Spleen (tissue), 11 donors: ENCODE results near the gene CIDEA. TPM values are rescaled to one million over a fixed set of nuclear protein-coding genes. Genes with fewer than 3 reads are reported as not detected.

Experiments used
- DNase-seq: peaks from one replicate; pipeline ENCODE4 v3.0.0-alpha.2; 2020
- H3K27ac ChIP-seq, 8 donors: fragments of 200-600 bp; sonication (generic) in 7 of 8; 1 replicate in 4 of 8; 2 replicates in 4 of 8; pipeline versions ENCODE4 v1.5.0 to v1.8.0; 2016 to 2021; ENCODE audit warnings: inconsistent platforms in 4 of 8, mild to moderate bottlenecking in 4 of 8, moderate library complexity in 1 of 8
- H3K27me3 ChIP-seq, 7 donors: fragments of 200-600 bp; sonication (generic) in 6 of 7; replicated peaks in 1 of 7; 1 replicate in 4 of 7; 2 replicates in 3 of 7; pipeline versions ENCODE4 v1.5.0 to v1.8.0; 2016 to 2021; ENCODE audit warnings: inconsistent platforms in 3 of 7, mild to moderate bottlenecking in 1 of 7
- H3K36me3 ChIP-seq, 6 donors: fragments of 200-600 bp; sonication (generic) in 5 of 6; 1 replicate in 4 of 6; 2 replicates in 2 of 6; pipeline versions ENCODE4 v1.5.0 to v1.8.0; 2016 to 2021; ENCODE audit warnings: inconsistent platforms in 2 of 6
- H3K4me1 ChIP-seq, 6 donors: fragments of 200-600 bp; sonication (generic) in 5 of 6; 1 replicate in 3 of 6; 2 replicates in 3 of 6; pipeline versions ENCODE4 v1.5.0 to v1.8.0; 2016 to 2021; ENCODE audit warnings: inconsistent platforms in 3 of 6
- H3K4me3 ChIP-seq, 8 donors: fragments of 200-600 bp; sonication (generic) in 7 of 8; 1 replicate in 4 of 8; 2 replicates in 4 of 8; pipeline versions ENCODE4 v1.5.0 to v1.8.0; 2016 to 2021; ENCODE audit warnings: inconsistent platforms in 4 of 8, mild to moderate bottlenecking in 4 of 8, moderate library complexity in 2 of 8
- H3K9me3 ChIP-seq, 8 donors: fragments of 200-600 bp; sonication (generic) in 7 of 8; 1 replicate in 4 of 8; 2 replicates in 4 of 8; pipeline versions ENCODE4 v1.5.0 to v1.8.0; 2016 to 2021; ENCODE audit warnings: inconsistent platforms in 4 of 8
- POLR2A ChIP-seq, 3 donors: fragments of 450-650 bp; IDR thresholded peaks; one replicate each; pipeline ENCODE4 v1.5.1; 2017; ENCODE audit warnings: antibody characterized with exemption in 3 of 3, mild to moderate bottlenecking in 1 of 3
- POLR2AphosphoS5 ChIP-seq, 3 donors: sonication (generic); formaldehyde crosslinking; IDR thresholded peaks; one replicate each; pipeline ENCODE4 v1.5.1; 2017; ENCODE audit warnings: antibody characterized with exemption in 3 of 3
- WGBS, 5 donors: extraction: QIAGEN DNeasy Blood & Tissue Kit in 3 of 5; methylation state at CpG; one replicate each; pipeline versions ENCODE4 v1.1.5 to v1.1.7; 2013 to 2018; 5-methylcytosine and 5-hydroxymethylcytosine counted together
- intact Hi-C: fragments of 100-400 bp; cut with DNase I; formaldehyde crosslinking; loops from one replicate; pipeline ENCODE4 v1.15.0; 2023; ENCODE audit warnings: low total_unique reads
- polyA plus RNA-seq, 3 donors: library from polyadenylated mRNA; stranded (reverse); fragments of 200-250 nt; gene quantifications; one replicate each; pipeline ENCODE4 v1.2.1, GENCODE V29; 2013
- total RNA-seq, 7 donors: library from RNA; depleted of rRNA in 3 of 7; stranded (reverse); fragments of >200 nt in 3 of 7; fragmentation: NEBNext Ultra II Directional in 4 of 7; extraction: Animal tissue kit (Norgen Biotek cat#: 25700) in 4 of 7; gene quantifications; one replicate each; pipeline versions ENCODE4 v1.1.0 to v1.2.1, GENCODE V29; 2016 to 2021
- TF ChIP-seq, protein P1 (sequence below), 11 experiments: fragments of 200-600 bp in 7 of 11; fragments of 450-650 bp in 4 of 11; sonication (generic) in 4 of 11; IDR thresholded peaks in 8 of 11; conservative IDR thresholded peaks in 3 of 11; 1 replicate in 7 of 11; 2 replicates in 4 of 11; pipeline versions ENCODE4 v1.4.0 to v1.8.0; 2016 to 2021; ENCODE audit warnings: antibody characterized with exemption in 11 of 11, inconsistent platforms in 4 of 11, mild to moderate bottlenecking in 1 of 11
- donor health status: healthy with polysubstance abuse.
- donor health status: DM: no; HTN: no; CAD: no; lungs with moderate emphysema.
- donor health status: DM: no; HTN: no; CAD: no.
- donor health status: Bipolar disorder and iron deficiency.
- donor health status: healthy.
- donor health status: DM: no; HTN: no; CAD: no.
- donor health status: DM: yes; HTN: yes; CAD: no.

CIDEA gene
- total and polyA plus RNA-seq, 10 donors, result not detected

DNA sequence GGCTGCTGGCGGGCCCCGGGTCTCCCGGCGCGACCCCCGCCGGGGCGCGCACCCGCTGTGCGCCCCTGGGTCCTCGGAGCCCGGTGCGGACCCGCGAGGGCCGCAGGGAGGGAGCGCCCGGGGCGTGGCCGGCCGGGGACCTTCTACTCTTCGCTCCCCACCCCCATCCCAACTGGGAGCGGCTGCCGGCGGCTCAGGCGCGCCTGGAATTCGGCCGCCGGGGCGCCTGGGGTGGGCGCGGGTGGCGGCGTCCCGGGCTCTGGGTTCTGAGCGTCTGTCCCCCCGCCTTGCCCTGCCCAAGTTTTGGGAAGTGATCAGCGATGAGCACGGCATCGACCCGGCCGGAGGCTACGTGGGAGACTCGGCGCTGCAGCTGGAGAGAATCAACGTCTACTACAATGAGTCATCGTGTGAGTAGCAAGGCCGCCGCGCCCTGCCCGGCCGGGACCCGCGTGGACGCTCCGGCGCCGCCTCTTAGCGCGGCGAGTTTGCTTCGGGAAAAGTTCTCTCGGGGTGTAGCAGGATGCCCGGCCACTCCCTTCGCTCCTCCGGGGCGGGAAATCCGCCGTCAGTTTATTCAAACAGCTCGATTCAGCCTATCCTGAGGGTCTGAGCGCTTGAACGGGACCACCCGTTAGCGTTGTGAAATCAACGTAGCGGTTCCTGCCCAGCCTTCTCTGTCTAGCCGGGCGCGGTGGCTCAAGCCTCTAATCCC is 54.4 kb downstream of the CIDEA start:
- TF ChIP-seq, protein P1, sequence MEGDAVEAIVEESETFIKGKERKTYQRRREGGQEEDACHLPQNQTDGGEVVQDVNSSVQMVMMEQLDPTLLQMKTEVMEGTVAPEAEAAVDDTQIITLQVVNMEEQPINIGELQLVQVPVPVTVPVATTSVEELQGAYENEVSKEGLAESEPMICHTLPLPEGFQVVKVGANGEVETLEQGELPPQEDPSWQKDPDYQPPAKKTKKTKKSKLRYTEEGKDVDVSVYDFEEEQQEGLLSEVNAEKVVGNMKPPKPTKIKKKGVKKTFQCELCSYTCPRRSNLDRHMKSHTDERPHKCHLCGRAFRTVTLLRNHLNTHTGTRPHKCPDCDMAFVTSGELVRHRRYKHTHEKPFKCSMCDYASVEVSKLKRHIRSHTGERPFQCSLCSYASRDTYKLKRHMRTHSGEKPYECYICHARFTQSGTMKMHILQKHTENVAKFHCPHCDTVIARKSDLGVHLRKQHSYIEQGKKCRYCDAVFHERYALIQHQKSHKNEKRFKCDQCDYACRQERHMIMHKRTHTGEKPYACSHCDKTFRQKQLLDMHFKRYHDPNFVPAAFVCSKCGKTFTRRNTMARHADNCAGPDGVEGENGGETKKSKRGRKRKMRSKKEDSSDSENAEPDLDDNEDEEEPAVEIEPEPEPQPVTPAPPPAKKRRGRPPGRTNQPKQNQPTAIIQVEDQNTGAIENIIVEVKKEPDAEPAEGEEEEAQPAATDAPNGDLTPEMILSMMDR (IDR thresholded peaks at IDR 0.05 in 8 of 11, conservative IDR thresholded peaks at IDR 0.05 in 3 of 11), result no peak
- TF ChIP-seq POLR2A (IDR thresholded peaks at IDR 0.05), result peak in 1 of 3 donors; percentile 9
- peak; percentile 76 to 87 (median 81) for TF ChIP-seq POLR2AphosphoS5 (IDR thresholded peaks at IDR 0.05)
- H3K27me3 ChIP-seq, result peaks cover 0 to 59% (median 7%) of the 10 kb centered on the region in 7 donors
- H3K36me3 ChIP-seq, result peaks cover 0 to 27% (median 3%) of the 10 kb centered on the region in 6 donors
- H3K9me3 ChIP-seq, result peaks cover 4 to 20% (median 17%) of the 10 kb centered on the region in 8 donors
- peaks cover 3 to 48% (median 28%) of the 10 kb centered on the region in 6 donors for H3K4me1 ChIP-seq
- intact Hi-C loops, result no loop called here
- DNase-seq, result peak; percentile 87
- H3K4me3 ChIP-seq, result peak overlapping the region; percentile 37 to 83 (median 58)
- WGBS, 5 donors, result 1 to 5% (median 1%) methylated on average over 31 to 81 of the region's 81 CpGs
- peak overlapping the region; percentile 70 to 93 (median 88) for H3K27ac ChIP-seq

DNA sequence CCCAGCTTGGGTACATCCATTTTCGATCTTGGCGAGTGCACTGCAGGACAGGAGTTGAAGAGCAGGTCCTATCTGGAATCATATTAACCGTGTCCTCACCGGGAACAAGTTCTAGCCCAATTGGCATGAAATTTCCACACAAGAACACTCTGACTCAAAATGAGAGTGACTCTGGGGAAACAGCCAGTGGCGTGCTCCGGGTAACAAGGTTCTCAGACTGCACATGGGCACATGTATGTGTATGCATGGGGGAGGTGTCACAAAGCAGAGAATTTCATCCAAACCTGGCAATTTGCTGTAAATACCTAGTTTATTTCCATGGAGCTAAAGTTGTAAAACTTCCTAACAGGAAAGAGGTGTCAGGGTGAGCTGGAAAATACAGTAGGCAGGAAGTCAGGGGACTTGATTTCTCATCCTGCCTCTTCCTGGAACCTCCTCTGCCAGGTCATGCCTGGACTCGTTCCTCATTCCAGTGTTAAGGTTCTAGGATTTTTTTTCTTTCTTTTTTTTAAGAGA is 55.6 kb downstream of the CIDEA start:
- Histone ChIP-seq H3K27ac (peak overlapping the region in 3 of 8 donors; percentile 24 to 93 (median 89)), H3K36me3 (peaks cover 0 to 32% (median 3%) of the 10 kb centered on the region in 6 donors), H3K4me1 (peaks cover 3 to 54% (median 31%) of the 10 kb centered on the region in 6 donors), H3K27me3 (peaks cover 0 to 55% (median 7%) of the 10 kb centered on the region in 7 donors), H3K4me3 (peak overlapping the region in 5 of 8 donors; percentile 58 to 83 (median 62)), H3K9me3 (peaks cover 4 to 20% (median 17%) of the 10 kb centered on the region in 8 donors)
- 40 to 68% (median 58%) methylated on average over 7 of the region's 7 CpGs for WGBS, 5 donors
- intact Hi-C loops, result no loop called here
- DNase-seq, result no peak
- TF ChIP-seq POLR2A (IDR thresholded peaks at IDR 0.05) (no peak), POLR2AphosphoS5 (IDR thresholded peaks at IDR 0.05) (no peak)
- TF ChIP-seq, protein P1 (IDR thresholded peaks at IDR 0.05 in 8 of 11, conservative IDR thresholded peaks at IDR 0.05 in 3 of 11), result no peak

DNA sequence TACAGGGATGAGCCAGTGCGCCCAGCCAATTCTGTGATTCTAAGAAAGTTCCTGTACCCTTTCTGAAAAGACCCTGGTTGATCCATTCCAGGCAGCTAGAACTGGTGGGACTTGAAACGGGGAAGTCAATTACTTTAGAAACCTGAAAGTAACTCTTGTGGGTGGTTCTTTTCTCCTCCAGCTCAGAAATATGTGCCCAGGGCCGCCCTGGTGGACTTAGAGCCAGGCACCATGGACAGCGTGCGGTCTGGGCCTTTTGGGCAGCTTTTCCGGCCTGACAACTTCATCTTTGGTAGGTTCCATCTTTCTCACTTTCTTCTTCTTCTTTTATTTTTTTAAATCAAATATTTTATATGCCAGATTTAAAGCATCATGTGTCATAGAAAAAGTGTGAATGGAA is 56.6 kb downstream of the CIDEA start:
- peaks cover 0 to 32% (median 3%) of the 10 kb centered on the region in 6 donors for H3K36me3 ChIP-seq
- peaks cover 4 to 20% (median 17%) of the 10 kb centered on the region in 8 donors for H3K9me3 ChIP-seq
- peaks cover 9 to 65% (median 40%) of the 10 kb centered on the region in 6 donors for H3K4me1 ChIP-seq
- H3K27me3 ChIP-seq, result peaks cover 0 to 45% (median 7%) of the 10 kb centered on the region in 7 donors
- DNase-seq, result no peak
- WGBS, 5 donors, result 90 to 96% (median 95%) methylated on average over 6 of the region's 6 CpGs
- TF ChIP-seq POLR2AphosphoS5 (IDR thresholded peaks at IDR 0.05), result no peak
- TF ChIP-seq, protein P1 (IDR thresholded peaks at IDR 0.05 in 8 of 11, conservative IDR thresholded peaks at IDR 0.05 in 3 of 11), result no peak
- no peak for TF ChIP-seq POLR2A (IDR thresholded peaks at IDR 0.05)
- H3K4me3 ChIP-seq, result no peak overlapping the region
- intact Hi-C loops, result no loop called here
- no peak overlapping the region for H3K27ac ChIP-seq

DNA sequence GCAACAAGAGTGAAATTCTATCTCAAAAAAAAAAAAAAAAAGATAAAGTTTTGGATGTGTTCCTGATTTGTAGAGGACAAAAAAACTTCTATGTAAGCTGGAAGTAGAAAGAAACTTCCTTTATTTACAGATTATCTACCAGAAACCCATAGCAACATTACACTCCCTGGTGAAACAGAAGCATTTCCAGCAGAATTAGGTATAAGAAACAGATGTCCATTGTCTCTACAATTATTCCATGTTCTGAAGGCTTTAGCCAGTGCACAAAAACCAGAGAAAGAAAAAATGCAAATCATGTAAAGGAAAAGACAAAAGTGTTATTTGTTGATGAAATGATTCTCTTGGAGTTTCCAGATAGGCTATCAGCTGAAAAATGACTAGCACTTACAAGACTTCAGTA is 58.8 kb downstream of the CIDEA start:
- DNase-seq, result no peak
- intact Hi-C loops, result no loop called here
- peaks cover 0 to 32% (median 3%) of the 10 kb centered on the region in 6 donors for H3K36me3 ChIP-seq
- H3K4me1 ChIP-seq, result peaks cover 12 to 60% (median 40%) of the 10 kb centered on the region in 6 donors
- no peak overlapping the region for H3K27ac ChIP-seq
- H3K4me3 ChIP-seq, result no peak overlapping the region
- peaks cover 4 to 20% (median 17%) of the 10 kb centered on the region in 8 donors for H3K9me3 ChIP-seq
- H3K27me3 ChIP-seq, result peaks cover 0 to 22% (median 6%) of the 10 kb centered on the region in 7 donors
- no peak for TF ChIP-seq POLR2A (IDR thresholded peaks at IDR 0.05)
- TF ChIP-seq POLR2AphosphoS5 (IDR thresholded peaks at IDR 0.05), result no peak
- TF ChIP-seq, protein P1 (IDR thresholded peaks at IDR 0.05 in 8 of 11, conservative IDR thresholded peaks at IDR 0.05 in 3 of 11), result no peak
